NCI-H2171 treated with DMSO at 0.1 percent for 48 hours (cell line): ENCODE measurements around the gene FLAD1.
"Not testable (repeated sequence)": the region's sequence is repeated elsewhere in the genome, so short reads cannot be mapped to it uniquely, and the experiment has no call there.

Source experiments
- DNase-seq: peaks from one replicate; lab custom pipeline; 2025; lab: John Stamatoyannopoulos, UW

FLAD1 gene

DNA sequence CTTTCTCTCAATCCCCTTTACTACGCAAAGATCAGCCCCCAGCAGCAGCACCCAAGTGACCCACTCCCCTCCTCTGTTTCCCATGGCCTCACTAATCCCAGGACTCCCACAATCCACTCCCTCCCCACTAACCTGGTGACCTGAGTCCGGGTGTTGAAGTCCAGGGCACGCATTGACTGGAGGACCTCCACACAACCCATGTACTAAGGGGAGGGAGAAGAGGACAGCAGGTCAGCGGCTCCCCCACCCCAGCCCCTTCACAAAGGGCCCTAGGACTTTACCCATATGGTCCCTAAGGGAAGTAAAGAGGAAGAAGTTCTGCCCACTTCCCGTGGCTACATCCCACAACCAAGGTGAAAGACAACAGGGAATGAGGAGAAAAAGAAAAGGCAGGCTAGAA is 13.9 kb upstream of the FLAD1 start:
- DNase-seq, result no peak

DNA sequence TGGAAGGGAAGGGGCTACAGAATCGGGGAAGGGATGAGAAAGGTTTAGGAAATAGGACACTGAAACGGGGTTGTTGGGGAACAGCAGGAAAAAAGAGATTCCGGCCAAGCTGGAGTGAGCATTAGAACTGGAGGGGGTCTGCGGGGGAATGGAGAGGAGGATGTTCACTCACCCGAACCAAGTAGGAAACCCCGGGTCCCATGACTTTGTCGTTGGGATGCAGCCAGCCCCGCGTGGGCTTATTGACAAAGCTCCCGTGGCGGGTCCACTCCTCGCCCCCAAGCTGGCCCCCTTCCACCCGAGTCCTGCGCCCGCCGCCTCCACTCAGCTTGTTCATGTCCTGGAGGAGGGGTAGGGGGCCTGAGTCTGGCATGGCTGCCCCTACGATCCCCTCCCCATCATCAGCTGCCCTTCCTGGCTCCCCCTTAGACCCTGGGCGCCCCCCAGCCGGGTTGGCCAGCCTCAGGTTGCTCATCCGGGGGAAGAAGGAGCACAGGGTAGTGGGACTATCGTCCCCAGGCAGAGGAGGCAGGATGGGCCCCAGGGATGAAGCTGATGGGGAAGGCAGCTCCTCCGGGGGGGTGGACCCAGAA is 13.2 kb upstream of the FLAD1 start:
- no peak for DNase-seq

DNA sequence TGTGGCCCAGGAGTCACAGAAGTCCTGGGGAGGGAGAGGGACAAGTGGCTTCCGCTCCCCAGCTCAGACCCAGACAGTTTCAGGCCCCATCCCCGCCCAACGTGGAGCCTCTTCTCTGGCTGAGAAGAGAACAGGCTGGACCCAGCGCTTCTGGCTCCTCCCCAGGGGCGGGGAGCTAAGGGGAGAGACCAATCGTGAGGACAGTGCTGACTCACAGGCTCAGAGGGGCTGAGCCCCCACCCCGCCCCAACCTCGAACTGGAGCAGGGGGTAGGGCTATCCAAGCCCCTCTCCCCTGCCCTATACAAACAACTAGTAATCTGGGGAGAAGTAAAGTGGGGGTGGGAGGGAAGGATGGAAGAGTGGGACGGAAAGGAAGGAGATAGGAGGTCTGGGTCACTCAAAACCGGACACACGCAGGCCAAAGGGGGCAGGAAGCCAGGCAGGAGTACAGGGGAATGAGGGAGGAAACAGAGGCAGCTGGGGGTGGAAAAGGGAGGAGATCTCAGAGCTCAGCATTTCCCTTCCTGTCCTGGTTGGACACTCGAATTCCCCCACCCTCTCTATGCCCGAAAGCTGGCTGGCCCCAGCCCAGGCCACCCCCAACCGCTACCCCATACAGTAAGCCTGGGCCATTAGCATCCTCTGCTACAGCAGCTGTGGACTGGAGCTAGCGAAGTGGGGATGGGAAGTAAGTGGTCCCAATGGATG is 12.4 kb upstream of the FLAD1 start, which contains the start of gene SHC1:
Gene SHC1, minus strand, starts transcription at position 117 of the 710 bp plus-strand sequence. CDS start 221 bp downstream, outside the sequence.
- DNase-seq, result no peak

DNA sequence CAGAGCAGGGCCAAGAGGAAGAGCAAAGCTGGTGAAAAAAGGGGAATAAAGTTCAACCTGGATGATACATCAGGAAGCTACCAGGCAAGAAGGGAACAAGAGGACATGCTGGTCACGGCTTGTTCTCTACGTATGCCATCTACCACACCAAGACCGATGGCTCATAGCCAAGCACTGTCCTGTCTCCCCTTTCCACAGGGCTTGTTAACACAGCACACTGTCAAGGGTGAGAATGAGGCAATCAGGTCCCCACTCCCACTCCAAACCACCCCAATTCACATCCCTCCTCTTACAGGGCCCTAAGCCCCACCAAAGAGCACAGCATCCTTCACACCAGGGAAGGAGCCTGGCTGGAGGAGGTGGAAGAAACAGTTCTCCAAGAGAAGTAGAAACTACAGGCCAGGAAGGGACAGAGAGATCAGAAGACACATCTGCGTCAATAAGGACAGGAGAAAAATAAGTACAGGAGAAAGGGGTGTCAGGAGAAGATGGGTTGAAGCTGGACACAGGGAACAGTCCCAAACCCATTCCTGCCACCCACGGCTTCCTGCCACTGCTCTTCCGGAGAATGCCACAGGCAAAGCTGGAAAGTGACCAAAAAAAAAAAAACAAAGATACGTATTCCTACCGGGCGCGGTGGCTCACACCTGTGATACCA is 11.7 kb upstream of the FLAD1 start:
- no peak for DNase-seq

DNA sequence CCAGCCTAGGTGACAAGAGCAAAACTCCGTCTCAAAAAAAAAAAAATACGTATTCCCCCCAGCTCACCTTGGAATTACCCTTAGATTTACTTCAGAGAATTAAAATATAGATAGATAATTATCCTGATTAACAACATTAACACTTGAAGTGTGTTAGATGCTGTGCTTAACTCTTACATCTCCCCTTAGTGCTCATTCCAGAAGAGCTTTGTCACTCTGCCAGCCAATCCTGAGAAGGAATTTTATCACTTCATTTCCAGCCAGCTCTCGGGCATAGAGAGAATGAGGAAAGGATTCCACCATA is 11.0 kb upstream of the FLAD1 start:
- DNase-seq, result no peak

DNA sequence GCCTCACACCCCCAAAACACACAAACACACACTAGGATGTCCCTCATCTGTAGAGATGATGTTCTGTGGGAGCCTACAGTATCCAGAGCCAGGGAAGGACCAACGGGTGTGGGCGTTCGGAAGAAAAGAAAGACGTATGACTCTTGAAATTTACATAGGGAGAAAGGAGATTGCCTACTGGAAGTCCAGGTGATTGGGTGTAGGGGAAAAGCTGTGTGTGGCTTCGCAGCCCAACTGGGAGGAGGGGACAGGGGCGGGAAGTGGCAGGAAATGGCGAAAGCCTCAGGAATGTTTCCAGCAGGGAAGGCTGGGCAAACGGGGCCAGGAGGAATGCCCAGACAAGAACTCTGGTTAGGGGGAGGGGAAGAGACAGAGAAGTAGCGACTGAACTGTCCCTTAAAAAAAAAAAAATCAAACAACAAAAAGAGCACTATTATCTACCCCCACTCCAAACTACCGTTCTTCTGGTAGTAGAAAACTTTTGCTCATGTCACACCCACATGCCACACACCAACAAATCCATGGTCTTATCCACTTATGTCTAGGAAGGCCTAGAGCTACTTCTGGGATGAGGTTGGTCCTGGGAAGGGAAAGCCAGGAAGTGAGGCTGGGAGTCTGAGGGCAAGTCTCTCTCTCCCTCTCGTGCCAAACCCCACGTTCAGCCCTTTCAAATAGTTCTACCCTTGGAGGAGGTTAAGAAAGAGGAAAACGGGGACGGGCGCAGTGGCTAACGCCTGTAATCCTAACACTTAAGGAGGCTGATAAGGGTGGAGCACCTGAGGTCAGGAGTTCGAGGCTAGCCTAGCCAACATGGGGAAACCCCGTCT is 10.4 kb upstream of the FLAD1 start:
- DNase-seq, result no peak

DNA sequence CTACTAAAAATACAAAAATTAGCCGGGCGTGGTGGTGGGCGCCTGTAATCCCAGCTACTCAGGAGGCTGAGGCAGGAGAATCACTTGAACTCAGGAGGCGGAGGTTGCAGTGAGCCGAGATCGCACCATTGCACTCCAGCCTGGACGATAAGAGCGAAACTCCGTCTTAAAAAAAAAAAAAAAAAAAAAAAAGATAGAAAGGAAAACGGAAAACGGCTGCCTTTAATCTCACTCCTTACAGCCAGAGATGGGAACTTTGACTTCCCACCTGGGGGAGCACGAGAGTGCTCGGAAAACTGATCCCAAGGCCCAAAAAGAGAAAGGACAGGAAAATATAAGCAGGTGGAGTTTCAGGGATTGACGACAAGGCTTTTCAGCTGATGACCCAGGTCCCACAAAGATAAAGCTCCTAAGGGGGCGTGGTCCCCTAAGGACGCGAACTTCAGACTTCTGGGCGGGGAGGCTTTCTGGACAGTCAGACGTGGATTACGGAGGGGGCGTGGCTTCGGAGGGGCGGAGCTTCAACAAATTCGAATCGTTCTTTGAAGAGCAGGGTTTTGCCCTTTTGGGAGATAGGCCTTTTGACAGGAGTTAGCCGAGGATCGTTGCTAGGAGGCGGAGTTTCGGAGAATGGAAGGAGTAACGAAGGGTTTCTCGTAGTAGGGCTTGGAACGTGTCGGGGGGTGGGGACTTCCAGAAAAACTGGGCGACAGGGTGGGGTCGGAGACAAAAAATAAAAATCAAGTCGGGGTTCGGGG is 9.6 kb upstream of the FLAD1 start:
- peak; percentile 89 for DNase-seq

DNA sequence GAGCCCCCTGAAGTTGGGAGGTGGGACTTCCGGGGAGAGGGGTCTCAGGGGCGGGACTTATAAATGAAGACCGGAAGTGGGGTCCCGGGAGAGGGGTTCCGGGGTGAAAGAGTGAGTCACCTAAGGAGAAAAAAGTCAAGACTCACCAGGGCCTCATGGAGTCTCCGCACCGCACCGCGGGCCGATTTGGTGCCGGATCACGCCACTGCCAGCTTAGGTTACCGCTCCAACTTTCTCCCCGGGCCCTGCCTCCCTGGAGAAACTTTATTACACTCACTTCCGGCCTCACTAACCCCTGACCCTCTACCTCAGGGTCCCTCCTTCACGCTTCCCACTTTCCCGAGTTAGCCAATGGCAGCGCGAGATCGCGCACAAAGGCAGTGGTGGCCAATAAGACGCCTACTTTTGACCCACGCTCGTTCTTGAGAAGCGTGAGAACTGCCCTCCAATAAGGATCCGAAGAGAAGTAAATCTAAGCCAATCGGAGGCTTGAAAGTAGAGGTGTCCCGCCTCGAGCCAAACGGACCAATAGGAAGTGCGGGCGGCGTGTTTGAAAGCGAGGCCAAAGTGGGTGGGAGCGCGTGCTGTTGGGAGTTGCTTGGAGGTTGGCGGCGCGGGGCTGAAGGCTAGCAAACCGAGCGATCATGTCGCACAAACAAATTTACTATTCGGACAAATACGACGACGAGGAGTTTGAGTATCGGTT is 8.9 kb upstream of the FLAD1 start, which contains the start of gene CKS1B:
Gene CKS1B, plus strand, starts transcription at position 580 of the 706 bp plus-strand sequence. Its CDS starts 65 bp downstream, at position 645.
- DNase-seq, result peak; percentile 100

DNA sequence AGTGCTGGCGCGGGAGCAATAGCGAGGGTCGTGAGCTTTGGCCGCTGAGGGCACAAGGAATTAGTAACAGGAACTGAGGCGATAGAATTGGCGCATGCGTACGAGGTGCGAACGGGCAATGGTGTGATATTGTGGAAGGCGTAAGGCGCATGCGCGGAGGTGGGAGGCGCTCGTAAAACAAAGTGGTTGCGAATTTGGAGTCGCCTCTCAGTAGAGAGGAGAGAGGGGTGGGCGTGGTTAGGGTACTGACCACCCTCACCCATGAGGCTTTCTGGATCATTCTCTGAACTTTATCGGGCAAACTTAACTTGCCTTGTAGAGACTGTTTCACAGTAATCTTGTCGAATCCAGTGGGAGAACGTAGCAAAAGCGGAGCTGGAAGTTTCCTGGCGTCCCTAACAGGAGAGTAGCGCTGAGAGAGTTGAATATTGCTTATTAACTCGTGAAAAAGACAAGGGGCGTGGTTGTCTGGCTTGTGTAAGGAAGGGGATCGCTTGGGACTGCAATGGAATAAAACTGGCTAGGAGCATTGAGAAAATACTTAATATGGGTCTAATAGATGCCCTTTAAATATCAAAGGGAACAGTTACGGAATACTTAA is 8.2 kb upstream of the FLAD1 start:
- peak; percentile 97 for DNase-seq

DNA sequence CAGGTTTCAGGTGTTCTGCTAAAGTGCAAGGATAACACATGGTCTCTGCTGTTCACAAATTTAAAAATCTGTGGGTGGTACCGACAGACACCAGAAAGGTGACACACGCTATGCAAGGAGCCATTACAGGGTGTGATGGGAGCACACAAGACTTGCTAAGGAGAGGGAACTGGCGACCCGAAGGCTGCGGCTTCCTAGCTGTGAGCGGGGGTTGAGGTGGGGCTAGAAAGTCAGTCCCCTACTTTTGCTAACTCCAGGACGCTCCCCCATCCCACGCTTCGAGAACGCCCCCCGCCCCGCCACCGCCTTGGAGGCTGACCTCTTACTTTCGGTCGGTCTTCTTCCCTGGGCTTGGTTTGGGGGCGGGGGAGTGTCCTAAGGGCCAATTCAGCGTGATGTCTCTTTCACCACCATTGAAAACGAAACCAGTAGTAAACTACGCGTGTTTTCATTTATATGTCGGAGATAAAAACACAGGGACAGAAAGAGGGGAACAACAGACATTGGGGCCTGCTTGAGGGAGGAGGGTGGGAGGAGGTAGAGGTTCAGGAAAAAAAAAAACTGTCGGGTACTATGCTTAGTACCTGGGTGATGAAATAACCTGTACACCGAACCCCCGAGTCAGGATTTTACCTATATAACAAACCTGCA is 7.6 kb upstream of the FLAD1 start:
- peak; percentile 46 for DNase-seq

DNA sequence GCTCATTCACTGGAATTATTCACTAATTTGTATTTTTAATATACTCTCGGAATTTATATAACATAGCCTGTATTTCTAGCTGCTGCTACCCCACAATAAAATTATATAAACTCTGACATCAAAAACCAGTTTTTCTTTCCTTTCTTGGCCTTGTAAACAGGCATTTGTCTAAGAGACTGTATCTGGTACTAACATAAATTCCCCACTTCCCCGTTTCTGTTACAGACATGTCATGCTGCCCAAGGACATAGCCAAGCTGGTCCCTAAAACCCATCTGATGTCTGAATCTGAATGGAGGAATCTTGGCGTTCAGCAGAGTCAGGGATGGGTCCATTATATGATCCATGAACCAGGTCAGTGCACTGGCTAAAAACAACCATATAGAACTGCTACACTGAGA is 5.4 kb upstream of the FLAD1 start:
- DNase-seq, result not testable (repeated sequence)

DNA sequence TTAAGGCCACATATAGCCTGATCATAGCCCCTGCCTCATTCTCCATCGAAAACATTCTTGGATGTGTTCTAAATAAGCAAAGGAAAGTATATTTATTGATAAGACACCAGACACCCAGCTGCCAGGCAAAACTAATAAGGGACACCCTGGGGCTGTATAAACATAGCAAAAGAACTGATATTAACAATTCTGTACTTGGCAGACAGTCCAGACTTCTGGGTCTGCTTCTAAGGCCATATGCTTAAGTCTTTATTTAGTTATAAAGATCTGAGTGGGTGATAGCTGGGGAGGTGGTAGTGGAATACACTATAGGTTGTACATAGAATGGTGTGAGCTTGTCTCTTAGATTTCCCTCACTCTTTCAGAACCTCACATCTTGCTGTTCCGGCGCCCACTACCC is 4.8 kb upstream of the FLAD1 start:
- no peak for DNase-seq

DNA sequence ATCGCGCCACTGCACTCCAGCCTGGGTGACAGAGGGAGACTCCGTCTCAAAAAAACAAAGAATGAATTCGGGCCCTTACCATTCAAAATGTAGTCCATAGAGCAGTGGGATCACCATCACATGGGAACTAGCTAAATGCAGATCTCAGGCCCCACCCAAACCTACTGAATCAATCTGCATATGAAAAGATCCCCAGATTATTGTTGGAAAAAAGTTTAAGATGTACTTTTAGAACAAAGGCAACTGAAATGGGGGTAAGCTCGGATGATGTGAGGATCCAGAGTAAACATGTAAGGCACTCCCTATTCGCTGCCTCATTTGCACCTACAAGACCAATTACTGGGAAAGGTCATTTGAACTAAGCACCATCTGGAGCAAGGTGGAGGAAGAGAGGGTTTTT is 803 bp upstream of the FLAD1 start:
- peak; percentile 58 for DNase-seq

DNA sequence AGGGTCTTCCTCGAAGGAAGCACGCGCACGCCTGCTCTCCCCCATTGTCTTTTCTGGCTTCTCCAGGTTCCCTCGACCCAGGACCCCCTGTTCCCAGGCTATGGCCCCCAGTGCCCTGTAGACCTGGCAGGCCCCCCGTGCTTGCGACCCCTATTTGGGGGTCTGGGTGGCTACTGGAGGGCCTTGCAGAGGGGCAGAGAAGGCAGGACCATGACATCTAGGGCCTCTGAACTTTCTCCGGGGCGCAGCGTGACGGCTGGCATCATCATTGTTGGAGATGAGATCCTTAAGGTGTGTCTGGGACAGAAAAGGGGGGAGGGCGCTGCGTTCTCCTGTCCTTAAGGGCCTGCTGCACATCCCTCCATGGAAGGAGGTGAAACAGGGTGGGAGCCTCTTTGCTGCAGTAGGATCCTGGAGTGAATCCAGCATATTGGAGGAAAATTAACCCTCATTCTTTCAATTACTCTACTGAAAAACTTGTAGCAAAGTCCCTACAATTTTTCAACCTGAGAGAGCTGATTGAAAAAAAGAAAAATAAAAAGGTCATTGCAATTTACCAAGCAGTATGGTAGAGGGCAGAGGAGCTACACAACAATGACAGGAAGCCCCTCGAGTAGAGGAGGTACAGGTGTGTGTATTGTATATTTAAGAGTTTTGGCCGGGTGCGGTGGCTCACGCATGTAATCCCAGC is 777 bp downstream of the FLAD1 start:
- no peak for DNase-seq

DNA sequence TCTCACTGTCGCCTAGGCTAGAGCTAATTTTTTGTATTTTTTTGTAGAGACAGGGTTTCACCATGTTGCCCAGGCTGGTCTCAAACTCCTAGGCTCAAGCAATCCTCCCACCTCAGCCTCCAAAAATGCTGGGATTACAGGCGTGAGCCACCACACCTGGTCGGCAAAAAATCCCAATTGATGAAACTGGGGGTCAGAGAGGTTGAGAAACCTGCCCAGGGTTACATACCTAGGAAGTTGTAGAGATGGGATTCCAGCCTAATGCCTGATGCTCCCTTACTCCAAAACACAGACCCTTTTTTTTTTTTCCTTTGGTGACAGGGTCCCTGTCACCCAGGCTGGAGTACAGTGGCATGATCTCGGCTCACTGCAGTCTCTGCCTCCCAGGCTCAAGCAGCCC is 3.6 kb downstream of the FLAD1 start:
- DNase-seq, result not testable (repeated sequence)

DNA sequence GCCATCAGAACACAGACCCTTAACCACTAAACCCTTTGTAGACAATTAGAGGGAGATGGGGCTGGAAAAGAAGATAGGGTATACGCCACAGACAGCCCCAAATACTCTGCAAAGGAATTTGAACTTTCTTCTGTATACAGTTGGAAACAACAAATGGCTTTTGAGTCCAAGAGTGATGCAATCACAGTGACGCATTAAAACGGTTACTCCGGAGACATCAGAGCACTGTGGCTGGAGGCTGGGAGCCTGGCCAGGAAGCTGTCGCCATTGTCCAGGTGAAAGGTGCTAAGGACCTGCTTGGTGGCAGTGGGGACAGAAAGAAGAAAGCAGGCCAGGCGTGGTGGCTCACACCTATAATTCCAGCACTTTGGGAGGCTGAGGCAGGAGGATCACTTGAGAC is 4.2 kb downstream of the FLAD1 start:
- no peak for DNase-seq

DNA sequence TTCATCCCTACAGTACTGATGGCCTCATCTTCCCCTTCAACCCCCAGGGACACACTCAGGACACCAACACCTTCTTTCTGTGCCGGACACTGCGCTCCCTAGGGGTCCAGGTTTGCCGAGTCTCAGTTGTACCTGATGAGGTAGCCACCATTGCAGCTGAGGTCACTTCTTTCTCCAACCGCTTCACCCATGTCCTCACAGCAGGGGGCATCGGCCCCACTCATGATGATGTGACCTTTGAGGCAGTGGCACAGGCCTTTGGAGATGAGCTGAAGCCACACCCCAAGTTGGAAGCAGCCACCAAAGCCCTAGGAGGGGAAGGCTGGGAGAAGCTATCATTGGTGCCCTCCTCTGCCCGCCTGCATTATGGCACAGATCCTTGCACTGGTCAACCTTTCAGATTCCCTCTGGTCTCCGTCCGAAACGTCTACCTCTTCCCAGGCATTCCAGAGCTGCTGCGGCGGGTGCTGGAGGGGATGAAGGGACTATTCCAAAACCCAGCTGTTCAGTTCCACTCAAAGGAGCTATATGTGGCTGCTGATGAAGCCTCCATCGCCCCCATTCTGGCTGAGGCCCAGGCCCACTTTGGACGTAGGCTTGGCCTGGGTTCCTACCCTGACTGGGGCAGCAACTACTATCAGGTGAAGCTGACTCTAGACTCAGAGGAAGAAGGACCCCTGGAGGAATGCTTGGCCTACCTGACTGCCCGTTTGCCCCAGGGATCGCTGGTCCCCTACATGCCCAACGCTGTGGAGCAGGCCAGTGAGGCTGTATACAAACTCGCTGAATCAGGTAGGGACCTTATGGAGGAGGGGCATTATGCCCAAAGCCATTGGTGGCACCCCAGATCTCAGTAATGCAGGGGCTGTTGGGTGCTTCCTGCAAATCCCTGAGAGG is 5.2 kb downstream of the FLAD1 start:
- no peak for DNase-seq

DNA sequence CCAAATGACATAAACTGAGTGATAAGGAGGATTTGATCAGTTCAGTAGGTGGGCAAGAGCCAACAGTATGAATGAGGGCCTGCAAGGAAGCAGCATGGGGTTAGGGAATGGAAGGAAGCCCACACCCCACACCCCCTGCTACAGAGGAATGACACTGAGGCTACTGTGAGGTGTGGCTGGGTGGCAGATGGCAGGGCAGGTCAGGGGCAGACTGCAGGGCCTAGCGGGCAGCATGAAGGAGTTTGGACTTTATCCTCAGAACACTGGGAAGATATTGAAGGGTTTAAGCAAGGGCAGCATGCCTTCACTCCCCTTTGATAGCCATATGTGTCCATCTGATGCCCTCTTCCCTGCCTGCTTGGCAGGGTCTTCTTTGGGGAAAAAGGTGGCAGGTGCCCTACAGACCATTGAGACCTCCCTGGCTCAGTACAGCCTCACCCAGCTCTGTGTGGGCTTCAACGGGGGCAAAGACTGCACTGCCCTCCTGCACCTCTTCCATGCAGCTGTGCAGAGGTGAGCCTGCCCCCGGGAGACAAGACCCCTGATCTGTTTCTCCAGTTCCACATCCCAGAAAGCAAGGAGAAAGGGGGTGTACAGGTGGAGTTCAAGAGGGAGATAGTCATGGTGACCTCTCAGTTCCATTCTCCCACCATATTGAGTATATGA is 6.2 kb downstream of the FLAD1 start:
- DNase-seq, result no peak
